CD4-positive, alpha-beta T cell (primary cell): ENCODE data around the gene HBB. TPM values are rescaled to one million over a fixed set of nuclear protein-coding genes. Genes with fewer than 3 reads are reported as not detected.

Experiments
- ATAC-seq: fragments of 200-7000 bp; cut with Tn5 transposase; one replicate; pipeline ENCODE4 v1.10.0; 2022; ENCODE audit warnings: mild to moderate bottlenecking; ENCODE audit not compliant: poor library complexity
- CTCF ChIA-PET: fragments of 350-600 bp; sonication (Branson Sonifier 250); formaldehyde crosslinking; loops from one replicate; lab custom pipeline; 2021; ENCODE audit warnings: antibody characterized with exemption, inconsistent platforms; lab: Charles Lee
- POLR2A ChIA-PET: fragments of 350-600 bp; sonication (Branson Sonifier 250); formaldehyde crosslinking; loops from one replicate; lab custom pipeline; 2021; ENCODE audit warnings: antibody characterized with exemption, inconsistent platforms; lab: Charles Lee
- DNase-seq, 14 experiments: peaks; one replicate each; pipeline ENCODE4 v3.0.0-alpha.2; 2013 to 2020; ENCODE audit warnings: mixed read lengths in 2 of 14
- H3K27ac ChIP-seq, 2 donors: one replicate each; pipeline versions ENCODE4 v1.5.1 to v1.7.0; 2013; ENCODE audit warnings: low read length in 2 of 2, low read depth in 1 of 2, mild to moderate bottlenecking in 1 of 2
- H3K27me3 ChIP-seq, 2 experiments: 1 replicate in 1 of 2; 2 replicates in 1 of 2; pipeline versions ENCODE4 v1.6.1 to v1.7.0; 2013; ENCODE audit warnings: low read length in 2 of 2, control low read depth in 1 of 2, mild to moderate bottlenecking in 1 of 2, moderate library complexity in 1 of 2; ENCODE audit not compliant: insufficient read depth in 2 of 2, control insufficient read depth in 1 of 2
- H3K36me3 ChIP-seq: one replicate; pipeline ENCODE4 v1.6.1; 2013; ENCODE audit warnings: low read length, control low read depth; ENCODE audit not compliant: insufficient read depth
- H3K4me1 ChIP-seq: one replicate; pipeline ENCODE4 v1.6.1; 2013; ENCODE audit warnings: low read length, control low read depth; ENCODE audit not compliant: insufficient read depth
- H3K4me3 ChIP-seq: one replicate; pipeline ENCODE4 v1.5.1; 2013; ENCODE audit warnings: mild to moderate bottlenecking, low read length, moderate library complexity
- H3K9me3 ChIP-seq, 2 experiments: 1 replicate in 1 of 2; 2 replicates in 1 of 2; pipeline versions ENCODE4 v1.6.1 to v1.7.0; 2013; ENCODE audit warnings: low read length in 2 of 2, mild to moderate bottlenecking in 2 of 2, control low read depth in 1 of 2, moderate library complexity in 1 of 2; ENCODE audit not compliant: control insufficient read depth in 1 of 2, insufficient read depth in 1 of 2
- H3K27ac Mint-ChIP-seq: one replicate; pipeline ENCODE4 v1.8.0; 2020; ENCODE audit warnings: mixed read lengths
- H3K27me3 Mint-ChIP-seq: one replicate; pipeline ENCODE4 v1.8.0; 2021; ENCODE audit warnings: mixed read lengths
- H3K36me3 Mint-ChIP-seq: one replicate; pipeline ENCODE4 v1.8.0; 2021; ENCODE audit warnings: low read depth, mixed read lengths
- H3K4me1 Mint-ChIP-seq: one replicate; pipeline ENCODE4 v1.8.0; 2021; ENCODE audit warnings: low read depth, mixed read lengths
- H3K4me3 Mint-ChIP-seq: one replicate; pipeline ENCODE4 v1.8.0; 2020; ENCODE audit warnings: mild to moderate bottlenecking, mixed read lengths
- H3K9me3 Mint-ChIP-seq: one replicate; pipeline ENCODE4 v1.8.0; 2020; ENCODE audit warnings: mixed read lengths
- CTCF ChIP-seq: fragments of 200-600 bp; IDR thresholded peaks from one replicate; pipeline ENCODE4 v1.8.0; 2022; ENCODE audit warnings: antibody characterized with exemption, mild to moderate bottlenecking
- intact Hi-C, 2 experiments: fragments of 100-400 bp; cut with DNase I in 1 of 2; cut with micrococcal nuclease in 1 of 2; formaldehyde crosslinking; loops; one replicate each; pipeline versions ENCODE4 v1.15.1 to v1.9.0; 2023 to 2025; cut with DNase I, micrococcal nuclease
- total RNA-seq, 174 experiments: library from RNA in 2 of 174; stranded (reverse) in 2 of 174; gene quantifications; one replicate each; pipeline ENCODE4 v1.2.3 and lab custom pipeline; 2021 to 2026

The HBB gene
- total RNA-seq, 2 experiments from 2014 or later, result 0.45 TPM; not detected in 1

DNA sequence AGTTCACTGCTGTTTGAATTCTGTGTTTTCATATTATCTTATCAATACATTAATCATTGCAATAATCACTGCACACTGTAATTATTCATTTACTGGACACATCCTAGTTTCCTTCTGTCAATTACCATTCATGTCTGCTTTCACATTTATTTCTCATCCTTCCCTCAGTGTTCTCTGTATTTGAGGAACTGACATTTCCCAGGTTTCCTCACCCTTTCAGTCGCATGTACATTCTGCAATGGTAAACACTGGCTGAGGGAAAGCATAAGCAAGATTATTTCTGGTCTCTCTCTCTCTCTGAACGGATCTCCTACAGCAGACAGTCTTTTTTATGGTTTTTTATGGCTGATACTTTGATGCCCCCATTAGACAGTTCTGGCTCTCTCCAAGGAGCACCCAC, 11.6 kb upstream of the HBB start:
- Histone ChIP-seq H3K27me3 (no peaks in the 10 kb centered on the region), H3K4me1 (no peaks in the 10 kb centered on the region), H3K9me3 (no peaks in the 10 kb centered on the region), H3K4me3 (no peak overlapping the region), H3K36me3 (no peaks in the 10 kb centered on the region), H3K27ac (no peak overlapping the region)
- no peak for TF ChIP-seq CTCF
- ATAC-seq (no peak), DNase-seq (no peak)
- Mint-ChIP-seq H3K27ac (no peak overlapping the region), H3K4me1 (peaks cover 4% of the 10 kb centered on the region), H3K36me3 (no peaks in the 10 kb centered on the region), H3K4me3 (no peak overlapping the region), H3K9me3 (no peaks in the 10 kb centered on the region), H3K27me3 (peaks cover 6% of the 10 kb centered on the region)
- intact Hi-C loops, result no loop called here
- CTCF ChIA-PET, result no interaction called here
- POLR2A ChIA-PET, result no interaction called here

GRCh38 chr11:5237420-5237819, 10.5 kb upstream of the HBB start:
- H3K4me3 Mint-ChIP-seq, result no peak overlapping the region
- DNase-seq (no peak), ATAC-seq (no peak)
- TF ChIP-seq CTCF, result no peak
- Histone ChIP-seq H3K4me1 (no peaks in the 10 kb centered on the region), H3K4me3 (no peak overlapping the region), H3K27me3 (no peaks in the 10 kb centered on the region), H3K9me3 (no peaks in the 10 kb centered on the region), H3K27ac (no peak overlapping the region), H3K36me3 (no peaks in the 10 kb centered on the region)
- H3K9me3 Mint-ChIP-seq, result no peaks in the 10 kb centered on the region
- H3K36me3 Mint-ChIP-seq, result no peaks in the 10 kb centered on the region
- H3K4me1 Mint-ChIP-seq, result peaks cover 4% of the 10 kb centered on the region
- H3K27ac Mint-ChIP-seq, result no peak overlapping the region
- POLR2A ChIA-PET, result no interaction called here
- peaks cover 6% of the 10 kb centered on the region for H3K27me3 Mint-ChIP-seq
- CTCF ChIA-PET, result no interaction called here
- intact Hi-C loops, result no loop called here

- TF ChIP-seq CTCF, result no peak
- CTCF ChIA-PET, result no interaction called here
- POLR2A ChIA-PET, result no interaction called here
- DNase-seq (no peak), ATAC-seq (no peak)
- Histone ChIP-seq H3K4me3 (no peak overlapping the region), H3K27me3 (no peaks in the 10 kb centered on the region), H3K4me1 (no peaks in the 10 kb centered on the region), H3K36me3 (no peaks in the 10 kb centered on the region), H3K27ac (no peak overlapping the region), H3K9me3 (no peaks in the 10 kb centered on the region)
- H3K9me3 Mint-ChIP-seq, result no peaks in the 10 kb centered on the region
- H3K36me3 Mint-ChIP-seq, result no peaks in the 10 kb centered on the region
- no peak overlapping the region for H3K27ac Mint-ChIP-seq
- no peak overlapping the region for H3K4me3 Mint-ChIP-seq
- H3K27me3 Mint-ChIP-seq, result peaks cover 6% of the 10 kb centered on the region
- peaks cover 4% of the 10 kb centered on the region for H3K4me1 Mint-ChIP-seq
- intact Hi-C loops, result no loop called here
Measured at GRCh38 chr11:5235364-5236095, 8.7 kb upstream of the HBB start.
